HEK293T (cell line): ENCODE data around the gene RGS7BP.

Experiments
- BHLHE40 ChIP-seq: fragments of 450-650 bp; IDR thresholded peaks from 2 replicates; pipeline ENCODE4 v1.6.1; 2016; ENCODE audit warnings: mild to moderate bottlenecking, moderate library complexity, borderline replicate concordance
- FOXK2 ChIP-seq: fragments of 450-650 bp; IDR thresholded peaks from 2 replicates; pipeline ENCODE4 v1.6.1; 2016; ENCODE audit warnings: mild to moderate bottlenecking
- HDGF ChIP-seq: fragments of 450-650 bp; IDR thresholded peaks from 2 replicates; pipeline ENCODE4 v1.6.1; 2017; ENCODE audit warnings: antibody characterized with exemption, borderline replicate concordance
- L3MBTL2 ChIP-seq: fragments of 450-650 bp; conservative IDR thresholded peaks from 2 replicates; pipeline ENCODE4 v1.6.1; 2016; ENCODE audit warnings: mild to moderate bottlenecking
- LEF1 ChIP-seq: fragments of 450-650 bp; IDR thresholded peaks from 2 replicates; pipeline ENCODE4 v1.6.1; 2017; ENCODE audit warnings: mild to moderate bottlenecking, borderline replicate concordance
- SP1 ChIP-seq: fragments of 450-650 bp; IDR thresholded peaks from 2 replicates; pipeline ENCODE4 v1.6.1; 2017
- SUZ12 ChIP-seq: fragments of 450-650 bp; IDR thresholded peaks from 2 replicates; pipeline ENCODE4 v1.6.1; 2016; ENCODE audit warnings: mild to moderate bottlenecking

DNA sequence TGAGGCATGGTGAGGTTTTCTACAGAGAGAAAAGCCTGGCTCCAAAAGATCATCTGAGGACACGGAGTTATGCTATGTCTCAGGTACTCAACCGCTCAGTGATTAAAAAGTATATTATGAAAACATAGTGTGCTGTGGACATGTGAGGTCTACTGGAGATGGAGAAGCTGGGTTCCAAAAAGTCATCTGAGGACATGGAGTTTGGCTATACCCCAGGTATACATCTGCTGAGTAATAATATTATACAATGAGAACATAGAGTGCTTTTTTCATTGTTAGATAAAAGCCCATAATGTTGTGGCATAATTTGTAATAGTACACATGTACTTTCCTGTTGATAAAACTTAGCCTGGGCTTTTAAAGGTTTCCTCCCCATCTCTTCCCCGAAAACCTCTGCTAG, 113.8 kb downstream of the RGS7BP start:
- TF ChIP-seq LEF1: no peak
- no peak for TF ChIP-seq L3MBTL2
- TF ChIP-seq FOXK2: no peak
- no peak for TF ChIP-seq HDGF
- no peak for TF ChIP-seq SUZ12
- TF ChIP-seq SP1: no peak
- TF ChIP-seq BHLHE40: no peak
